GM18861 (cell line): ENCODE measurements around the gene CPNE9.

Experiments
- ATAC-seq: cut with Tn5 transposase; IDR thresholded peaks from one replicate; pipeline ENCODE4 v1.9.1; 2021; ENCODE audit not compliant: unreplicated experiment

The CPNE9 gene

GRCh38 chr3:9713142-9713541, 9.5 kb downstream of the CPNE9 start:
- ATAC-seq = no peak

GRCh38 chr3:9715136-9715535, 11.5 kb downstream of the CPNE9 start:
- no peak for ATAC-seq

- ATAC-seq = no peak
Measured at GRCh38 chr3:9715764-9716437, 12.3 kb downstream of the CPNE9 start.

- ATAC-seq = no peak
Measured at GRCh38 chr3:9716801-9717555, 13.3 kb downstream of the CPNE9 start.

- ATAC-seq = no peak
Measured at GRCh38 chr3:9717563-9717962, 13.9 kb downstream of the CPNE9 start.

- no peak for ATAC-seq
Measured at GRCh38 chr3:9718118-9718517, 14.5 kb downstream of the CPNE9 start.

GRCh38 chr3:9721015-9721699, 17.5 kb downstream of the CPNE9 start:
- ATAC-seq = no peak

GRCh38 chr3:9721700-9722060, 18.0 kb downstream of the CPNE9 start:
- no peak for ATAC-seq

- no peak for ATAC-seq
Measured at GRCh38 chr3:9725775-9726515, 22.3 kb downstream of the CPNE9 start.

GRCh38 chr3:9727041-9727595, 23.5 kb downstream of the CPNE9 start:
- ATAC-seq = no peak

GRCh38 chr3:9727743-9728142, 24.1 kb downstream of the CPNE9 start:
- ATAC-seq = no peak

GRCh38 chr3:9729419-9729818, 25.8 kb downstream of the CPNE9 start:
- no peak for ATAC-seq

- ATAC-seq = peak; percentile 32
Measured at GRCh38 chr3:9730657-9731205, 27.1 kb downstream of the CPNE9 start.

- peak; percentile 71 for ATAC-seq
Measured at GRCh38 chr3:9731206-9732079, 27.8 kb downstream of the CPNE9 start, which contains the start of gene BRPF1. TSS of gene BRPF1 (plus strand) at chr3:9731735. CDS start at chr3:9734141, 2,406 bp downstream.

- no peak for ATAC-seq
Measured at GRCh38 chr3:9732080-9732739, 28.6 kb downstream of the CPNE9 start.

- no peak for ATAC-seq
Measured at GRCh38 chr3:9732740-9733115, 29.1 kb downstream of the CPNE9 start.

GRCh38 chr3:9736831-9737230, 33.2 kb downstream of the CPNE9 start:
- no peak for ATAC-seq

- ATAC-seq = no peak
Measured at GRCh38 chr3:9739181-9739580, 35.5 kb downstream of the CPNE9 start.

GRCh38 chr3:9742560-9742959, 38.9 kb downstream of the CPNE9 start:
- ATAC-seq = no peak
